ENCODE measurements around the gene LAMB4. TPM values are rescaled to one million over a fixed set of nuclear protein-coding genes. Genes with fewer than 3 reads are reported as not detected.

LAMB4 gene
- total RNA-seq, 6 experiments from 2014 or later = not detected

DNA sequence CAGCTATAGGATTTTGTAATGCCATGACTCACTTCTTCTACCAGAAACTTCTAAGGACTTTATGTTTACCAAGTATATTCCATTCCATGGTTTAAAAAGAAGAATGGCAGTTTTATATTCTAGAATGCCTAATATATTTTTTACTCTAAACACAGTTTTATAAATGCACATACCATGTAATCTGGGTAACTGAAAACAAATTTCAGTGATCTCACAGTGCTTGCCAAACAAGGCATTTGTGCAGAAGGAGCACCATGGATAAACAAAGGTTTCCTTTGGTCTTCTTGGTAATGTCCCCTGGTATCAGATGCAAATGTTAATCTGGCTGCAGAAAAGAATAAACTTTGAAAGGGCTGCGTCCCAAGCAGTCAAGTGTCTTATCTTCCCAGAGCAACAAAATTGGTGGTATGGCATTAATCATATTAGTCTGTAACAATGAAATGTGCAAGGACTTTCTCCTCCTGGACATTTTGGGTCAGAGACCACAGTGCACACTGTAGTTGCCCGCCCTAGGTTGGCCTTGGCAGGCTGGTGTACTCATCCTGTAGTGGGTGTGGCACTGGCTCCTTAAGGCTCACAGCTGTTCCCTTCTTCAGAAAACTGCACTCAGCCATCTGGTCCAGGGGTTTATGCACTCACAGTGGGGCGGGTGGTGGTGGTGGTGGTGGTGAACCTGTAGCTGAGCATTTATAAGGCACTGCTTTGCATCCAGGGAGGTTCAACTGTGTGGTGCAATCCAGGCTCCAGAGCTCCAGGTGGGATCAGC is 56.7 kb downstream of the LAMB4 start:
- H3K27me3 ChIP-seq = no peaks in the 10 kb centered on the region
- intact Hi-C loops (cut with DNase I) = no loop called here
- no peaks in the 10 kb centered on the region for H3K36me3 ChIP-seq
- WGBS (ENCODE audit: insufficient coverage, low coverage, low lambda C conversion rate, missing lambda C conversion rate) = 67% methylated on average over 1 of the region's 3 CpGs
- no peaks in the 10 kb centered on the region for H3K4me1 ChIP-seq
- ATAC-seq (no peak), DNase-seq (no peak)
- TF ChIP-seq, protein P1, sequence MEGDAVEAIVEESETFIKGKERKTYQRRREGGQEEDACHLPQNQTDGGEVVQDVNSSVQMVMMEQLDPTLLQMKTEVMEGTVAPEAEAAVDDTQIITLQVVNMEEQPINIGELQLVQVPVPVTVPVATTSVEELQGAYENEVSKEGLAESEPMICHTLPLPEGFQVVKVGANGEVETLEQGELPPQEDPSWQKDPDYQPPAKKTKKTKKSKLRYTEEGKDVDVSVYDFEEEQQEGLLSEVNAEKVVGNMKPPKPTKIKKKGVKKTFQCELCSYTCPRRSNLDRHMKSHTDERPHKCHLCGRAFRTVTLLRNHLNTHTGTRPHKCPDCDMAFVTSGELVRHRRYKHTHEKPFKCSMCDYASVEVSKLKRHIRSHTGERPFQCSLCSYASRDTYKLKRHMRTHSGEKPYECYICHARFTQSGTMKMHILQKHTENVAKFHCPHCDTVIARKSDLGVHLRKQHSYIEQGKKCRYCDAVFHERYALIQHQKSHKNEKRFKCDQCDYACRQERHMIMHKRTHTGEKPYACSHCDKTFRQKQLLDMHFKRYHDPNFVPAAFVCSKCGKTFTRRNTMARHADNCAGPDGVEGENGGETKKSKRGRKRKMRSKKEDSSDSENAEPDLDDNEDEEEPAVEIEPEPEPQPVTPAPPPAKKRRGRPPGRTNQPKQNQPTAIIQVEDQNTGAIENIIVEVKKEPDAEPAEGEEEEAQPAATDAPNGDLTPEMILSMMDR (IDR thresholded peaks at IDR 0.05) = no peak
- no peak for TF ChIP-seq POLR2A (IDR thresholded peaks at IDR 0.05)
- no peak overlapping the region for H3K4me3 ChIP-seq
- no peaks in the 10 kb centered on the region for H3K9me3 ChIP-seq
- H3K27ac ChIP-seq = no peak overlapping the region

DNA sequence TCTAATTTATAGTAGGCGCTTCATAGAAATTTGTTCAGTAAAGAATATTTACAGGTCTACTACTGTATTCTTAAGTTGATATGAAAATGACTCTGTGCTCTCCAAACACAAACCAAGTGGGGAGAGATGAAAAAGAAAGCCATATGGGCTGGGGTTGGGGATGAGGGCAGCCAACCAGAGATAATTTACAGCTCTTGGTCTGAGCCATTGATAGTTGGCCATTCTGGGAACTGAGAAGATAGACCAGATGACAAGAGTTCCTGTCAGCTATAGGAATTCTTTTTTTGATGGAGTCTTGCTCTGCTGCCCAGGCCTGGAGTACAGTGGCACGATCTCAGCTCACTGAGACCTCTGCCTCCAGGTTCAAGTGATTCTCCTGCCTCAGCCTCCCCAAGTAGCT is 57.4 kb downstream of the LAMB4 start:
- intact Hi-C loops (cut with DNase I) = no loop called here
- ATAC-seq = no peak

DNA sequence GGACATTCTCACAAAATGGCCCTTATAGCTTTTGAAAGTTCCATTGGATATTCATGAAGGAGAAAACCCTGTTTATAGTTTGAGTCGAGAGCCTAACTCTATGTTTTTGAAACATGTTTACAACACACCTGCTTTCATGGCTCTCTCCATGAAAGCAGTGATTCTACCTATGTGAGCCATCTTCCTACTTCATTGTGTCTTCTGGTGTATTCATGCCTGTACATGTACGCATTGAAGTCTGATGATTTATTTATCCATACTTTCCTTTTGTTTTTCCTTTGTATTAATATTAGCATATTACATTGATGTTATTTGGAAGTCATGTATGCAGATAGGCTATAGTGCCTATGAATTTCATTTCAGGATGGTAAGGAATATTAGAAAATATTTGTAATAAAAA is 58.0 kb downstream of the LAMB4 start:
- Histone ChIP-seq H3K4me3 (no peak overlapping the region), H3K27me3 (no peaks in the 10 kb centered on the region), H3K27ac (no peak overlapping the region), H3K36me3 (no peaks in the 10 kb centered on the region), H3K4me1 (no peaks in the 10 kb centered on the region), H3K9me3 (no peaks in the 10 kb centered on the region)
- 70% methylated on average over 2 of the region's 2 CpGs for WGBS (ENCODE audit: insufficient coverage, low coverage, low lambda C conversion rate, missing lambda C conversion rate)
- DNase-seq (no peak), ATAC-seq (no peak)
- TF ChIP-seq, protein P1 (IDR thresholded peaks at IDR 0.05) = no peak
- no peak for TF ChIP-seq POLR2A (IDR thresholded peaks at IDR 0.05)
- intact Hi-C loops (cut with DNase I) = no loop called here

More for the DNA sequence above, 57.4 kb downstream of the LAMB4 start:
- TF ChIP-seq POLR2A (IDR thresholded peaks at IDR 0.05) = no peak
- TF ChIP-seq, protein P1 (IDR thresholded peaks at IDR 0.05) = no peak
- H3K36me3 ChIP-seq = no peaks in the 10 kb centered on the region
- H3K4me3 ChIP-seq = no peak overlapping the region
- 100% methylated on average over 1 of the region's 2 CpGs for WGBS (ENCODE audit: insufficient coverage, low coverage, low lambda C conversion rate, missing lambda C conversion rate)
- H3K27ac ChIP-seq = no peak overlapping the region
- no peaks in the 10 kb centered on the region for H3K9me3 ChIP-seq
- no peaks in the 10 kb centered on the region for H3K4me1 ChIP-seq
- H3K27me3 ChIP-seq = no peaks in the 10 kb centered on the region
- no peak for DNase-seq

DNA sequence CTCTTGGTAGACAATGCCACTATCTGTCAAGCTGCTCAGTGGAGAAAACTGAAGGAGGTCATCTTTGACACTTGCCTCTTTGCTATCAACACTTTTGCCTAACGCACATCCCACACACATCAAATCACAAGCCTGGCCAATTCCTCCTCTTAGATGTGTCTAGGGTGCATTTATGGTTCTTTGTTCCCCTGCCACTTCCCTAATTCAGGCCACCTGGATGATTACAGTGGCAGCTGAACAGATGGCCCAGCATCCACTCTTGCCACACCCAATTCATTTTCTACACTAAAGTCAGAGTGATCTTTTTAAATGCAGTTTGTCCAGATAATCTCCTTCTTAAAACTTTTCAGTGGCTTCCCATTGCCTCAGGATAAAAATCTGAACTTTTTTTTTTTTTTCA is 58.6 kb downstream of the LAMB4 start:
- ATAC-seq (no peak), DNase-seq (no peak)
- no peaks in the 10 kb centered on the region for H3K27me3 ChIP-seq
- intact Hi-C loops (cut with DNase I) = no loop called here
- 100% methylated on average over 1 of the region's 1 CpG for WGBS (ENCODE audit: insufficient coverage, low coverage, low lambda C conversion rate, missing lambda C conversion rate)
- no peaks in the 10 kb centered on the region for H3K4me1 ChIP-seq
- H3K4me3 ChIP-seq = no peak overlapping the region
- no peak overlapping the region for H3K27ac ChIP-seq
- H3K9me3 ChIP-seq = no peaks in the 10 kb centered on the region
- no peaks in the 10 kb centered on the region for H3K36me3 ChIP-seq
- TF ChIP-seq POLR2A (IDR thresholded peaks at IDR 0.05) = no peak
- TF ChIP-seq, protein P1 (IDR thresholded peaks at IDR 0.05) = no peak
